ENCODE measurements around the gene SIRT5. TPM values are rescaled to one million over a fixed set of nuclear protein-coding genes. Genes with fewer than 3 reads are reported as not detected.
A peak's percentile ranks its signal among the peaks of the same experiment; 100 is the strongest.

SIRT5 gene
- 10 to 100 TPM; 15.9 to 16.3 TPM for total RNA-seq

- H3K27me3 Mint-ChIP-seq, result no peaks in the 10 kb centered on the region
- H3K27ac Mint-ChIP-seq, result peak within 1 kb of the TSS; percentile 99
- no peaks in the 10 kb centered on the region for H3K9me3 Mint-ChIP-seq
- POLR2A ChIA-PET, result interaction anchor here (0.6 to 3.9 kb wide), 34 partner anchors 14 to 425 kb away, joined by 3 to 36 read pairs (median 4); partner anchors contain the start of genes GFOD1, NOL7, RANBP9 and TBC1D7
- ATAC-seq (ENCODE audit: low read depth) (peak; percentile 70), DNase-seq (peak; percentile 83)
- peaks cover 17% of the 10 kb centered on the region for H3K36me3 Mint-ChIP-seq
- peak within 1 kb of the TSS; percentile 100 for H3K4me3 Mint-ChIP-seq
- H3K4me1 Mint-ChIP-seq, result peaks cover 23% of the 10 kb centered on the region
These were observed at the start of gene SIRT5 for GRCh38 chr6:13574571-13575376. TSS of gene SIRT5 (plus strand) at chr6:13574601. CDS start at chr6:13584111, 9,510 bp downstream.

- DNase-seq (no peak), ATAC-seq (ENCODE audit: low read depth) (no peak)
- Mint-ChIP-seq H3K27ac (no peak overlapping the region), H3K36me3 (no peaks in the 10 kb centered on the region), H3K27me3 (no peaks in the 10 kb centered on the region), H3K4me3 (no peak overlapping the region), H3K4me1 (peaks cover 4% of the 10 kb centered on the region), H3K9me3 (peaks cover 2% of the 10 kb centered on the region)
- POLR2A ChIA-PET, result no interaction called here
These were observed 49.4 kb upstream of the SIRT5 start for GRCh38 chr6:13524801-13525508.

- ATAC-seq (ENCODE audit: low read depth), result no peak
- no peak for DNase-seq
- H3K4me1 Mint-ChIP-seq, result peaks cover 4% of the 10 kb centered on the region
- no peaks in the 10 kb centered on the region for H3K27me3 Mint-ChIP-seq
- H3K4me3 Mint-ChIP-seq, result peak overlapping the region; percentile 1
- H3K27ac Mint-ChIP-seq, result peak overlapping the region; percentile 62
- H3K36me3 Mint-ChIP-seq, result no peaks in the 10 kb centered on the region
- H3K9me3 Mint-ChIP-seq, result no peaks in the 10 kb centered on the region
- POLR2A ChIA-PET, result no interaction called here
These were observed 48.1 kb upstream of the SIRT5 start for GRCh38 chr6:13526357-13526726.

GRCh38 chr6:13526727-13527670 lies 47.4 kb upstream of the SIRT5 start:
- H3K27me3 Mint-ChIP-seq, result no peaks in the 10 kb centered on the region
- peak; percentile 38 for DNase-seq
- peaks cover 4% of the 10 kb centered on the region for H3K4me1 Mint-ChIP-seq
- peak overlapping the region; percentile 62 for H3K27ac Mint-ChIP-seq
- H3K36me3 Mint-ChIP-seq, result no peaks in the 10 kb centered on the region
- H3K4me3 Mint-ChIP-seq, result peak overlapping the region; percentile 1
- POLR2A ChIA-PET, result no interaction called here
- peak; percentile 89 for ATAC-seq (ENCODE audit: low read depth)
- no peaks in the 10 kb centered on the region for H3K9me3 Mint-ChIP-seq

GRCh38 chr6:13527671-13528056 lies 46.7 kb upstream of the SIRT5 start:
- Mint-ChIP-seq H3K9me3 (no peaks in the 10 kb centered on the region), H3K27me3 (no peaks in the 10 kb centered on the region), H3K4me3 (no peak overlapping the region), H3K4me1 (peaks cover 5% of the 10 kb centered on the region), H3K36me3 (no peaks in the 10 kb centered on the region), H3K27ac (no peak overlapping the region)
- DNase-seq (no peak), ATAC-seq (ENCODE audit: low read depth) (no peak)
- POLR2A ChIA-PET, result no interaction called here

GRCh38 chr6:13528232-13528631 lies 46.2 kb upstream of the SIRT5 start:
- Mint-ChIP-seq H3K36me3 (no peaks in the 10 kb centered on the region), H3K9me3 (no peaks in the 10 kb centered on the region), H3K4me1 (peaks cover 8% of the 10 kb centered on the region), H3K4me3 (no peak overlapping the region), H3K27ac (no peak overlapping the region), H3K27me3 (no peaks in the 10 kb centered on the region)
- no peak for ATAC-seq (ENCODE audit: low read depth)
- POLR2A ChIA-PET, result no interaction called here
- no peak for DNase-seq

- H3K4me1 Mint-ChIP-seq, result peaks cover 8% of the 10 kb centered on the region
- ATAC-seq (ENCODE audit: low read depth) (no peak), DNase-seq (no peak)
- no peak overlapping the region for H3K27ac Mint-ChIP-seq
- H3K9me3 Mint-ChIP-seq, result no peaks in the 10 kb centered on the region
- POLR2A ChIA-PET, result interaction anchor here (0.5 kb wide), 1 partner anchor 1601 kb away, joined by 4 read pairs; no protein-coding TSS in a partner anchor
- no peak overlapping the region for H3K4me3 Mint-ChIP-seq
- H3K36me3 Mint-ChIP-seq, result no peaks in the 10 kb centered on the region
- H3K27me3 Mint-ChIP-seq, result no peaks in the 10 kb centered on the region
These were observed 45.5 kb upstream of the SIRT5 start for GRCh38 chr6:13528777-13529343.

- no peak overlapping the region for H3K27ac Mint-ChIP-seq
These were observed 42.4 kb upstream of the SIRT5 start for GRCh38 chr6:13531956-13532355.

GRCh38 chr6:13534536-13534935 lies 39.9 kb upstream of the SIRT5 start:
- Mint-ChIP-seq H3K4me1 (peaks cover 7% of the 10 kb centered on the region), H3K9me3 (no peaks in the 10 kb centered on the region), H3K4me3 (no peak overlapping the region), H3K36me3 (no peaks in the 10 kb centered on the region), H3K27me3 (peaks cover 6% of the 10 kb centered on the region), H3K27ac (no peak overlapping the region)
- POLR2A ChIA-PET, result no interaction called here
- ATAC-seq (ENCODE audit: low read depth), result no peak
- no peak for DNase-seq

More at GRCh38 chr6:13531956-13532355, 42.4 kb upstream of the SIRT5 start:
- no peaks in the 10 kb centered on the region for H3K9me3 Mint-ChIP-seq
- no peak overlapping the region for H3K4me3 Mint-ChIP-seq
- H3K36me3 Mint-ChIP-seq, result no peaks in the 10 kb centered on the region
- DNase-seq (no peak), ATAC-seq (ENCODE audit: low read depth) (no peak)
- H3K4me1 Mint-ChIP-seq, result peaks cover 4% of the 10 kb centered on the region
- POLR2A ChIA-PET, result no interaction called here
- peaks cover 2% of the 10 kb centered on the region for H3K27me3 Mint-ChIP-seq

- Mint-ChIP-seq H3K4me1 (peaks cover 8% of the 10 kb centered on the region), H3K36me3 (no peaks in the 10 kb centered on the region), H3K27me3 (peaks cover 6% of the 10 kb centered on the region), H3K4me3 (no peak overlapping the region), H3K27ac (no peak overlapping the region), H3K9me3 (no peaks in the 10 kb centered on the region)
- ATAC-seq (ENCODE audit: low read depth) (no peak), DNase-seq (no peak)
- POLR2A ChIA-PET, result no interaction called here
These were observed 39.1 kb upstream of the SIRT5 start for GRCh38 chr6:13535306-13535705.

- H3K9me3 Mint-ChIP-seq, result no peaks in the 10 kb centered on the region
- H3K27me3 Mint-ChIP-seq, result peaks cover 6% of the 10 kb centered on the region
- no peak overlapping the region for H3K27ac Mint-ChIP-seq
- DNase-seq (no peak), ATAC-seq (ENCODE audit: low read depth) (no peak)
- no peak overlapping the region for H3K4me3 Mint-ChIP-seq
- POLR2A ChIA-PET, result no interaction called here
- no peaks in the 10 kb centered on the region for H3K36me3 Mint-ChIP-seq
- peaks cover 8% of the 10 kb centered on the region for H3K4me1 Mint-ChIP-seq
These were observed 37.4 kb upstream of the SIRT5 start for GRCh38 chr6:13536796-13537526.

- peaks cover 6% of the 10 kb centered on the region for H3K27me3 Mint-ChIP-seq
- no peak for DNase-seq
- no peak overlapping the region for H3K4me3 Mint-ChIP-seq
- H3K4me1 Mint-ChIP-seq, result peaks cover 8% of the 10 kb centered on the region
- H3K27ac Mint-ChIP-seq, result no peak overlapping the region
- no peaks in the 10 kb centered on the region for H3K9me3 Mint-ChIP-seq
- no peak for ATAC-seq (ENCODE audit: low read depth)
- POLR2A ChIA-PET, result no interaction called here
- no peaks in the 10 kb centered on the region for H3K36me3 Mint-ChIP-seq
These were observed 36.9 kb upstream of the SIRT5 start for GRCh38 chr6:13537527-13537897.

Measured in activated naive CD8-positive, alpha-beta T cell treated with anti-CD3 and anti-CD28 coated beads, Interleukin-2, amount 10 ng/mL, durations not matched to agents 7 days and 5 days (primary cell).